ENCODE measurements around the gene KDM1A.

GRCh38 chr1:23103001-23103889 lies 84.0 kb downstream of the KDM1A start:
- no peak for TF ChIP-seq CTCF (CRISPR knock-in tag; IDR thresholded peaks at IDR 0.05)
- TF ChIP-seq NCOR1 (IDR thresholded peaks at IDR 0.05; ENCODE audit: borderline replicate concordance, low read length) = no peak

Data from HepG2 (cell line).